Osteoblast (primary cell): Measurements from ENCODE around the gene FOXJ2. TPM values are rescaled to one million over a fixed set of nuclear protein-coding genes. Genes with fewer than 3 reads are reported as not detected.
"Not testable (repeated sequence)": the region's sequence is repeated elsewhere in the genome, so short reads cannot be mapped to it uniquely, and the experiment has no call there.

Source experiments
- DNase-seq: peaks from one replicate; pipeline ENCODE4 v3.0.0; 2011; ENCODE audit warnings: low spot score, mixed read lengths; ENCODE audit not compliant: insufficient read length; ENCODE audit errors: missing footprints
- H2AFZ ChIP-seq: 2 replicates; pipeline ENCODE4 v1.6.0; 2011; ENCODE audit warnings: mild to moderate bottlenecking, low read length
- H3K27ac ChIP-seq: 2 replicates; pipeline ENCODE4 v1.5.1; 2011; ENCODE audit warnings: mild to moderate bottlenecking, low read depth, low read length, moderate library complexity
- H3K27me3 ChIP-seq: 2 replicates; pipeline ENCODE4 v1.6.0; 2012; ENCODE audit warnings: mild to moderate bottlenecking, control low read depth, inconsistent platforms, low read length, moderate library complexity; ENCODE audit not compliant: insufficient read depth
- H3K36me3 ChIP-seq: 2 replicates; pipeline ENCODE4 v1.5.1; 2011; ENCODE audit warnings: mild to moderate bottlenecking, low read length, control low read depth, moderate library complexity; ENCODE audit not compliant: insufficient read depth
- H3K4me1 ChIP-seq: 2 replicates; pipeline ENCODE4 v1.5.1; 2011; ENCODE audit warnings: mild to moderate bottlenecking, low read length, control low read depth, moderate library complexity; ENCODE audit not compliant: insufficient read depth
- H3K4me2 ChIP-seq: 2 replicates; pipeline ENCODE4 v1.6.0; 2011; ENCODE audit warnings: mild to moderate bottlenecking, low read length; ENCODE audit not compliant: insufficient read depth
- H3K4me3 ChIP-seq: fragments of 200-600 bp; sonication (generic); 3 replicates; pipeline ENCODE4 v1.5.1; 2012; ENCODE audit warnings: mild to moderate bottlenecking, low read length, inconsistent platforms; ENCODE audit not compliant: insufficient read depth
- H3K79me2 ChIP-seq: 2 replicates; pipeline ENCODE4 v1.6.0; 2012; ENCODE audit warnings: mild to moderate bottlenecking, low read length, control low read depth, inconsistent platforms; ENCODE audit not compliant: insufficient read depth
- H3K9me3 ChIP-seq: 2 replicates; pipeline ENCODE4 v1.5.1; 2011; ENCODE audit warnings: low read depth, low read length, control low read depth
- H4K20me1 ChIP-seq: 2 replicates; pipeline ENCODE4 v1.6.0; 2012; ENCODE audit warnings: mild to moderate bottlenecking, low read length, control low read depth; ENCODE audit not compliant: insufficient read depth
- CTCF ChIP-seq: IDR thresholded peaks from 2 replicates; pipeline ENCODE4 v1.5.1; 2011; ENCODE audit warnings: mild to moderate bottlenecking, low read depth, low read length, moderate library complexity; ENCODE audit errors: extremely low read depth
- total RNA-seq: library from RNA; depleted of rRNA; stranded (reverse); fragments of >200 nt; gene quantifications from 2 replicates; pipeline ENCODE4 v1.2.3, GENCODE V29; 2012

Gene FOXJ2
- total RNA-seq, 1 donor: 10.5 TPM

- Histone ChIP-seq H3K4me1 (peaks cover 20% of the 10 kb centered on the region), H3K79me2 (no peaks in the 10 kb centered on the region), H3K4me3 (peak overlapping the region; percentile 48), H3K27ac (peak overlapping the region; percentile 92), H3K9me3 (no peaks in the 10 kb centered on the region), H3K27me3 (no peaks in the 10 kb centered on the region), H3K4me2 (peak overlapping the region; percentile 80), H4K20me1 (no peaks in the 10 kb centered on the region), H3K36me3 (no peaks in the 10 kb centered on the region), H2AFZ (peak overlapping the region; percentile 44)
- peak; percentile 88 for TF ChIP-seq CTCF
- peak; percentile 80 for DNase-seq
Observed at GRCh38 chr12:7995266-7995963, 37.1 kb upstream of the FOXJ2 start.

GRCh38 chr12:8000827-8001226 lies 31.7 kb upstream of the FOXJ2 start:
- not testable (repeated sequence) for H2AFZ ChIP-seq, H3K4me3 ChIP-seq, H3K4me2 ChIP-seq, H3K4me1 ChIP-seq, H3K9me3 ChIP-seq, H3K36me3 ChIP-seq, H3K79me2 ChIP-seq, H3K27ac ChIP-seq, H3K27me3 ChIP-seq, H4K20me1 ChIP-seq, DNase-seq

GRCh38 chr12:8001496-8001895 lies 31.0 kb upstream of the FOXJ2 start:
- DNase-seq, H3K79me2 ChIP-seq, H4K20me1 ChIP-seq, H3K4me3 ChIP-seq, H3K9me3 ChIP-seq, H3K4me2 ChIP-seq, H2AFZ ChIP-seq, H3K27ac ChIP-seq, H3K27me3 ChIP-seq, H3K4me1 ChIP-seq, H3K36me3 ChIP-seq: not testable (repeated sequence)

- H3K79me2 ChIP-seq, H3K36me3 ChIP-seq, DNase-seq, H3K4me1 ChIP-seq, H3K27me3 ChIP-seq, H2AFZ ChIP-seq, H3K9me3 ChIP-seq, H4K20me1 ChIP-seq, H3K4me2 ChIP-seq, H3K27ac ChIP-seq, H3K4me3 ChIP-seq: not testable (repeated sequence)
Observed at GRCh38 chr12:8004897-8005296, 27.6 kb upstream of the FOXJ2 start.

- no peak overlapping the region for H3K27ac ChIP-seq
- H3K9me3 ChIP-seq: no peaks in the 10 kb centered on the region
- no peak overlapping the region for H2AFZ ChIP-seq
- H3K27me3 ChIP-seq: peaks cover 5% of the 10 kb centered on the region
- peak; percentile 81 for DNase-seq
- TF ChIP-seq CTCF: no peak
- H4K20me1 ChIP-seq: no peaks in the 10 kb centered on the region
- no peak overlapping the region for H3K4me2 ChIP-seq
- H3K4me3 ChIP-seq: no peak overlapping the region
- H3K79me2 ChIP-seq: no peaks in the 10 kb centered on the region
- no peaks in the 10 kb centered on the region for H3K4me1 ChIP-seq
- no peaks in the 10 kb centered on the region for H3K36me3 ChIP-seq
Observed at GRCh38 chr12:8011331-8011730, 21.2 kb upstream of the FOXJ2 start.
